CD4-positive, CD25-positive, alpha-beta regulatory T cell (primary cell): ENCODE data around the gene MAST2. TPM values are rescaled to one million over a fixed set of nuclear protein-coding genes. Genes with fewer than 3 reads are reported as not detected.

Experiments used
- ATAC-seq, 2 donors: fragments of 150-1000 bp; cut with Tn5 transposase; one replicate each; pipeline ENCODE4 v1.10.0; 2021; ENCODE audit warnings: low read depth in 2 of 2, moderate number of reproducible peaks in 2 of 2, moderate library complexity in 1 of 2
- DNase-seq, 3 donors: peaks; one replicate each; pipeline versions ENCODE4 v3.0.0 to v3.0.0-alpha.2; 2012 to 2022; ENCODE audit warnings: mixed read lengths in 1 of 3
- H3K27ac ChIP-seq: one replicate; pipeline ENCODE4 v1.7.0; 2013; ENCODE audit warnings: mild to moderate bottlenecking, low read length; ENCODE audit not compliant: insufficient read depth, poor library complexity, severe bottlenecking
- H3K27me3 ChIP-seq: one replicate; pipeline ENCODE4 v1.7.0; 2013; ENCODE audit warnings: low read length; ENCODE audit not compliant: control insufficient read depth, insufficient read depth
- H3K36me3 ChIP-seq: one replicate; pipeline ENCODE4 v1.7.0; 2013; ENCODE audit warnings: mild to moderate bottlenecking, low read length, moderate library complexity; ENCODE audit not compliant: control insufficient read depth, insufficient read depth
- H3K4me1 ChIP-seq: 2 replicates; pipeline ENCODE4 v1.7.0; 2013; ENCODE audit warnings: mild to moderate bottlenecking, low read length; ENCODE audit not compliant: insufficient read depth, control insufficient read depth, poor library complexity, severe bottlenecking
- H3K4me3 ChIP-seq: one replicate; pipeline ENCODE4 v1.7.0; 2013; ENCODE audit warnings: low read depth, mild to moderate bottlenecking, low read length, moderate library complexity
- H3K9me3 ChIP-seq, 2 experiments: 1 replicate in 1 of 2; 2 replicates in 1 of 2; pipeline ENCODE4 v1.7.0; 2013; ENCODE audit warnings: low read length in 2 of 2, mild to moderate bottlenecking in 1 of 2, moderate library complexity in 1 of 2; ENCODE audit not compliant: control insufficient read depth in 2 of 2
- H3K27ac Mint-ChIP-seq, 3 donors: one replicate each; pipeline ENCODE4 v1.8.0; 2020 to 2022; ENCODE audit warnings: mild to moderate bottlenecking in 3 of 3, mixed read lengths in 3 of 3, moderate library complexity in 2 of 3
- H3K27me3 Mint-ChIP-seq: one replicate; pipeline ENCODE4 v1.8.0; 2022; ENCODE audit warnings: mild to moderate bottlenecking, mixed read lengths
- H3K36me3 Mint-ChIP-seq: one replicate; pipeline ENCODE4 v1.8.0; 2020; ENCODE audit warnings: mixed read lengths
- H3K4me1 Mint-ChIP-seq, 4 donors: one replicate each; pipeline ENCODE4 v1.8.0; 2020 to 2022; ENCODE audit warnings: mixed read lengths in 4 of 4, mild to moderate bottlenecking in 1 of 4
- H3K4me3 Mint-ChIP-seq, 4 donors: one replicate each; pipeline ENCODE4 v1.8.0; 2020 to 2022; ENCODE audit warnings: mild to moderate bottlenecking in 4 of 4, mixed read lengths in 4 of 4, moderate library complexity in 3 of 4
- H3K9me3 Mint-ChIP-seq, 7 donors: one replicate each; pipeline ENCODE4 v1.8.0; 2020 to 2022; ENCODE audit warnings: mixed read lengths in 7 of 7, mild to moderate bottlenecking in 3 of 7, moderate library complexity in 2 of 7
- polyA plus RNA-seq, 4 donors: library from polyadenylated mRNA; unstranded; fragments of 300-500 nt; fragmentation: Illumina TruSeq; gene quantifications; one replicate each; pipeline ENCODE4 v1.2.3, GENCODE V29; 2021
- total RNA-seq: library from RNA; stranded (reverse); gene quantifications from one replicate; pipeline ENCODE4 v1.2.3, GENCODE V29; 2022

Gene MAST2
- total and polyA plus RNA-seq, 5 donors from 2014 or later = 0.71 to 13.1 (median 1.8) TPM

- Histone ChIP-seq H3K4me3 (no peak overlapping the region), H3K36me3 (no peaks in the 10 kb centered on the region), H3K27me3 (no peaks in the 10 kb centered on the region), H3K27ac (no peak overlapping the region), H3K9me3 (no peaks in the 10 kb centered on the region), H3K4me1 (no peaks in the 10 kb centered on the region)
- Mint-ChIP-seq H3K36me3 (no peaks in the 10 kb centered on the region), H3K4me1 (peaks cover 0 to 4% (median 2%) of the 10 kb centered on the region in 4 donors), H3K9me3 (no peaks in the 10 kb centered on the region), H3K27me3 (no peaks in the 10 kb centered on the region), H3K27ac (no peak overlapping the region), H3K4me3 (no peak overlapping the region)
- no peak for DNase-seq
- no peak for ATAC-seq
Observed at GRCh38 chr1:45886229-45886628, 82.8 kb downstream of the MAST2 start.

DNA sequence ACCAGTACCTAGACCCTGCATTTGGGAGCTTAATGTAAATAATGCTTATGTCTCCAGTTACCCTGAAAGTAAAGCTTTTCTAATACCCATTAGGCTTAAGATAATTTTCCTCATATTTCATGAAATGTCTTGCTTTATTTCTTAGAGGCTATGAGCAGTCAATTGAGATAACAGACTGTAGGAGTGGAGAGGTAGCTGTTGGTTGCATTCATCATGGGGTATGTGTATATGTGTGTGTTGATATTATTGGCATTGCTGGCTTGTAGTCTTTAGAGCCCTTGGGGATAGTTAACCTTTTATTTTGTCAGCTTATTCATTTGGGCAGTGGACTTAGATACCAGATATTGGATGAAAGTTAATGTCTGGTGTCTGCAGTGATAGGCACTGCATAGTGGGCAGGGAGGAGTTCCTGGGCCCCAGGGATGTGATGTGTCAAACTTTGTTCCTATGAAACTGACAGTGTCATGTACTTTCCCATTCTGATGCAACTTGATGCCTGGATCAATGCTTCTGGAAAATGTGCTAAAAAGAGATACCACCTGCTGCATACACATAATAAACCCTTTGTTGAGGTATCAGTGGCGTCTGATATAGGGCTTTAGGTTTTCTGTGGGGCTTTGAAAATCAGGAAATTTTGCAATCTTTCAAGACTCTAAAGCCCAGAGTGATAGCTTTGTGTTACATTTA, 83.9 kb downstream of the MAST2 start:
- Mint-ChIP-seq H3K4me1 (peaks cover 0 to 4% (median 0%) of the 10 kb centered on the region in 4 donors), H3K27ac (no peak overlapping the region), H3K36me3 (no peaks in the 10 kb centered on the region), H3K27me3 (no peaks in the 10 kb centered on the region), H3K9me3 (no peaks in the 10 kb centered on the region), H3K4me3 (no peak overlapping the region)
- Histone ChIP-seq H3K36me3 (no peaks in the 10 kb centered on the region), H3K27me3 (no peaks in the 10 kb centered on the region), H3K4me3 (no peak overlapping the region), H3K4me1 (no peaks in the 10 kb centered on the region), H3K9me3 (no peaks in the 10 kb centered on the region), H3K27ac (no peak overlapping the region)
- DNase-seq (no peak), ATAC-seq (no peak)

- H3K9me3 ChIP-seq = no peaks in the 10 kb centered on the region
- H3K27me3 ChIP-seq = no peaks in the 10 kb centered on the region
- no peak for DNase-seq
- H3K4me3 ChIP-seq = no peak overlapping the region
- Mint-ChIP-seq H3K4me1 (peaks cover 0 to 4% (median 0%) of the 10 kb centered on the region in 4 donors), H3K9me3 (no peaks in the 10 kb centered on the region), H3K4me3 (no peak overlapping the region), H3K27ac (no peak overlapping the region), H3K36me3 (peaks cover 2% of the 10 kb centered on the region), H3K27me3 (no peaks in the 10 kb centered on the region)
- no peaks in the 10 kb centered on the region for H3K36me3 ChIP-seq
- H3K4me1 ChIP-seq = no peaks in the 10 kb centered on the region
- H3K27ac ChIP-seq = no peak overlapping the region
- no peak for ATAC-seq
Observed at GRCh38 chr1:45890078-45890477, 86.7 kb downstream of the MAST2 start.

DNA sequence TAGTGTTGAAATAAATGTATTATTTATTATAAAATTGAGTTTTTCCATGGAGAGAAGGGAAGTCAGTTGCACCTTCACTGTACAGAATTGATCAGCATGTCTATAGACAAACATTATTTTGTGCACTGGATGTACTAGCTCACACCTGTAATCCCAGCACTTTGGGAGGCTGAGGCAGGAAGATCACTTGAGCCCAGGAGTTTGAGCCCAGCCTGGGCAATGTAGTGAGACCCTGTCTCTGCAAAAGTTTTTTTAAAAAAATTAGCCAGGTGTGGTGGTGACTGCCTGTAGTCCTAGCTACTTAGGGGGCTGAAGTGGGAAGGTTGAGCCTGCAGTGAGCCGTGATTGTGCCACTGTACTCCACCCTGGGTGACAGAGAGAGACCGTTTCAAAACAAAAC, 87.7 kb downstream of the MAST2 start:
- ATAC-seq = no peak
- Histone ChIP-seq H3K4me1 (no peaks in the 10 kb centered on the region), H3K4me3 (no peak overlapping the region), H3K27ac (no peak overlapping the region), H3K27me3 (no peaks in the 10 kb centered on the region), H3K9me3 (no peaks in the 10 kb centered on the region), H3K36me3 (no peaks in the 10 kb centered on the region)
- H3K4me1 Mint-ChIP-seq = peaks cover 0 to 4% (median 0%) of the 10 kb centered on the region in 4 donors
- H3K27me3 Mint-ChIP-seq = no peaks in the 10 kb centered on the region
- no peaks in the 10 kb centered on the region for H3K9me3 Mint-ChIP-seq
- no peak for DNase-seq
- H3K36me3 Mint-ChIP-seq = peaks cover 2% of the 10 kb centered on the region
- no peak overlapping the region for H3K4me3 Mint-ChIP-seq
- H3K27ac Mint-ChIP-seq = no peak overlapping the region

- H3K9me3 Mint-ChIP-seq = no peaks in the 10 kb centered on the region
- Histone ChIP-seq H3K36me3 (no peaks in the 10 kb centered on the region), H3K9me3 (no peaks in the 10 kb centered on the region), H3K27ac (no peak overlapping the region), H3K27me3 (no peaks in the 10 kb centered on the region), H3K4me3 (no peak overlapping the region), H3K4me1 (no peaks in the 10 kb centered on the region)
- no peak overlapping the region for H3K27ac Mint-ChIP-seq
- H3K4me3 Mint-ChIP-seq = no peak overlapping the region
- H3K36me3 Mint-ChIP-seq = peaks cover 2% of the 10 kb centered on the region
- no peaks in the 10 kb centered on the region for H3K27me3 Mint-ChIP-seq
- DNase-seq (no peak), ATAC-seq (no peak)
- H3K4me1 Mint-ChIP-seq = peaks cover 0 to 2% (median 0%) of the 10 kb centered on the region in 4 donors
Observed at GRCh38 chr1:45892068-45892785, 88.8 kb downstream of the MAST2 start.

- no peak overlapping the region for H3K27ac ChIP-seq
- H3K27me3 ChIP-seq = no peaks in the 10 kb centered on the region
- no peak for ATAC-seq
- DNase-seq = no peak
- Mint-ChIP-seq H3K36me3 (peaks cover 2% of the 10 kb centered on the region), H3K9me3 (peaks cover 0 to 2% (median 0%) of the 10 kb centered on the region in 7 donors), H3K27me3 (no peaks in the 10 kb centered on the region), H3K4me1 (peaks cover 0 to 7% (median 2%) of the 10 kb centered on the region in 4 donors), H3K4me3 (no peak overlapping the region), H3K27ac (no peak overlapping the region)
- H3K4me3 ChIP-seq = no peak overlapping the region
- no peaks in the 10 kb centered on the region for H3K4me1 ChIP-seq
- no peaks in the 10 kb centered on the region for H3K9me3 ChIP-seq
- no peaks in the 10 kb centered on the region for H3K36me3 ChIP-seq
Observed at GRCh38 chr1:45894331-45894730, 90.9 kb downstream of the MAST2 start.

- H3K9me3 ChIP-seq = no peaks in the 10 kb centered on the region
- no peak overlapping the region for H3K4me3 Mint-ChIP-seq
- DNase-seq (no peak), ATAC-seq (no peak)
- no peak overlapping the region for H3K27ac Mint-ChIP-seq
- peaks cover 0 to 2% (median 0%) of the 10 kb centered on the region in 7 donors for H3K9me3 Mint-ChIP-seq
- H3K4me3 ChIP-seq = no peak overlapping the region
- no peaks in the 10 kb centered on the region for H3K27me3 ChIP-seq
- H3K36me3 ChIP-seq = no peaks in the 10 kb centered on the region
- H3K4me1 ChIP-seq = no peaks in the 10 kb centered on the region
- H3K36me3 Mint-ChIP-seq = peaks cover 2% of the 10 kb centered on the region
- H3K4me1 Mint-ChIP-seq = peaks cover 0 to 7% (median 2%) of the 10 kb centered on the region in 4 donors
- H3K27me3 Mint-ChIP-seq = no peaks in the 10 kb centered on the region
- no peak overlapping the region for H3K27ac ChIP-seq
Observed at GRCh38 chr1:45894921-45895320, 91.5 kb downstream of the MAST2 start.

DNA sequence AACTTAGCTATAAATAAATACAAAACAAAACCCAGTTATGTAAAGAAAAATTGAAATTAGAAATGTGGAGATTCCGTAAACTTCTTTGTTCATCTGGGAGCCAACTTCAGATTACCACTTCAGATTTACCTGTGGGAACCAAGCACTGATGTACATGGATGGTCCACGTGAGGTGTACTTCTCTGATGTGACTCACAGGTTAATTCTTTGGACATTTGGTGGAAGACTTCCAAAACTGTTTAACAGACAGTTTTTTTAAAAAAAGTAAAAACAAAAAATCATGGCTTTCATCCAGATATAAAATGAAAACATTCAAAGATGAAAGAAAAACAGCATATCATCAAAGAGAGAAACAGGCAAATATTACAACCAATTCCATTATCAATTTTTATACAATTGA, 92.0 kb downstream of the MAST2 start:
- H3K4me3 ChIP-seq = no peak overlapping the region
- no peaks in the 10 kb centered on the region for H3K9me3 ChIP-seq
- no peak overlapping the region for H3K27ac ChIP-seq
- H3K27ac Mint-ChIP-seq = no peak overlapping the region
- DNase-seq (no peak), ATAC-seq (no peak)
- H3K9me3 Mint-ChIP-seq = peaks cover 0 to 2% (median 0%) of the 10 kb centered on the region in 7 donors
- peaks cover 2% of the 10 kb centered on the region for H3K36me3 Mint-ChIP-seq
- H3K36me3 ChIP-seq = no peaks in the 10 kb centered on the region
- no peaks in the 10 kb centered on the region for H3K27me3 Mint-ChIP-seq
- H3K27me3 ChIP-seq = no peaks in the 10 kb centered on the region
- H3K4me3 Mint-ChIP-seq = no peak overlapping the region
- no peaks in the 10 kb centered on the region for H3K4me1 ChIP-seq
- H3K4me1 Mint-ChIP-seq = peaks cover 0 to 7% (median 2%) of the 10 kb centered on the region in 4 donors
